ENCODE data around the gene DND1.

DNA sequence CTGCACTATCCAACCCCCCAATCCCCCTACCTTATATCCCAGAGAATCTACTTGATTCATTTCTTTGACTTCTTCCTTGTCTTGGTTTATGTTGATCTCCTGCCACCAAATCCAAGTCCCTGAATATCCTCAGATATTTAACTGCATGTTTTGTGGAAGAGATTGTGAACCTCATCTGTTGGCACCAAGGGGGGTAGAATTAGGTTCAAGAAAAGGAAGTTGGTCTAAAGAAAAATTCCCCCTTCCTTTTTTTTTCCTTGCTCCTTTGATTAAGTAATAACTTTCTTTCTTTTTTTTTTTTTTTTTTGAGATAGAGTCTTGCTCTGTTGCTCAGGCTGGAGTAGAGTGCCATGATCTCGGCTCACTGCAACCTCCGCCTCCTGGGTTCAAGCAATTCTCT, 39.9 kb downstream of the DND1 start:
- TF ChIP-seq, protein P1, sequence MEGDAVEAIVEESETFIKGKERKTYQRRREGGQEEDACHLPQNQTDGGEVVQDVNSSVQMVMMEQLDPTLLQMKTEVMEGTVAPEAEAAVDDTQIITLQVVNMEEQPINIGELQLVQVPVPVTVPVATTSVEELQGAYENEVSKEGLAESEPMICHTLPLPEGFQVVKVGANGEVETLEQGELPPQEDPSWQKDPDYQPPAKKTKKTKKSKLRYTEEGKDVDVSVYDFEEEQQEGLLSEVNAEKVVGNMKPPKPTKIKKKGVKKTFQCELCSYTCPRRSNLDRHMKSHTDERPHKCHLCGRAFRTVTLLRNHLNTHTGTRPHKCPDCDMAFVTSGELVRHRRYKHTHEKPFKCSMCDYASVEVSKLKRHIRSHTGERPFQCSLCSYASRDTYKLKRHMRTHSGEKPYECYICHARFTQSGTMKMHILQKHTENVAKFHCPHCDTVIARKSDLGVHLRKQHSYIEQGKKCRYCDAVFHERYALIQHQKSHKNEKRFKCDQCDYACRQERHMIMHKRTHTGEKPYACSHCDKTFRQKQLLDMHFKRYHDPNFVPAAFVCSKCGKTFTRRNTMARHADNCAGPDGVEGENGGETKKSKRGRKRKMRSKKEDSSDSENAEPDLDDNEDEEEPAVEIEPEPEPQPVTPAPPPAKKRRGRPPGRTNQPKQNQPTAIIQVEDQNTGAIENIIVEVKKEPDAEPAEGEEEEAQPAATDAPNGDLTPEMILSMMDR (IDR thresholded peaks at IDR 0.05; ENCODE audit: low read depth, low read length) = no peak
- no peak for TF ChIP-seq POLR2A (IDR thresholded peaks at IDR 0.05; ENCODE audit: extremely low read depth, insufficient read length)
- TF ChIP-seq, protein P2, sequence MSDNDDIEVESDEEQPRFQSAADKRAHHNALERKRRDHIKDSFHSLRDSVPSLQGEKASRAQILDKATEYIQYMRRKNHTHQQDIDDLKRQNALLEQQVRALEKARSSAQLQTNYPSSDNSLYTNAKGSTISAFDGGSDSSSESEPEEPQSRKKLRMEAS (IDR thresholded peaks at IDR 0.05; ENCODE audit: low read depth, low read length) = no peak
- TF ChIP-seq MYC (IDR thresholded peaks at IDR 0.05; ENCODE audit: low read depth, low read length) = no peak
